DOHH2 (cell line): Measurements from ENCODE around the gene PRDM16.

Experiments used
- H3F3A ChIP-seq: fragments of 200-600 bp; sonication (generic), shearing (Covaris generic); 2 replicates; pipeline ENCODE4 v1.6.0; 2016; ENCODE audit warnings: antibody characterized with exemption, mild to moderate bottlenecking; ENCODE audit not compliant: control insufficient read depth, insufficient read depth
- H3K27ac ChIP-seq: fragments of 200-600 bp; sonication (generic); 2 replicates; pipeline ENCODE4 v1.5.1; 2014; ENCODE audit warnings: low read depth, mild to moderate bottlenecking, low read length, moderate library complexity
- H3K27me3 ChIP-seq: fragments of 200-600 bp; sonication (generic); 2 replicates; pipeline ENCODE4 v1.6.1; 2014; ENCODE audit warnings: mild to moderate bottlenecking, low read length, mixed read lengths; ENCODE audit not compliant: control insufficient read depth
- H3K36me3 ChIP-seq: fragments of 200-600 bp; sonication (generic); 2 replicates; pipeline ENCODE4 v1.6.1; 2014; ENCODE audit warnings: mild to moderate bottlenecking, low read length, moderate library complexity, mixed read lengths; ENCODE audit not compliant: control insufficient read depth
- H3K4me1 ChIP-seq: fragments of 200-600 bp; sonication (generic); 2 replicates; pipeline ENCODE4 v1.6.1; 2014; ENCODE audit warnings: mild to moderate bottlenecking, low read length, mixed read lengths; ENCODE audit not compliant: control insufficient read depth
- H3K4me2 ChIP-seq: fragments of 200-600 bp; sonication (generic); 2 replicates; pipeline ENCODE4 v1.6.0; 2014; ENCODE audit warnings: mild to moderate bottlenecking, low read length, moderate library complexity
- H3K4me3 ChIP-seq: fragments of 200-600 bp; sonication (generic); 2 replicates; pipeline ENCODE4 v1.5.1; 2014; ENCODE audit warnings: mild to moderate bottlenecking, low read length, mixed read lengths
- H3K79me2 ChIP-seq: fragments of 200-600 bp; sonication (generic); 2 replicates; pipeline ENCODE4 v1.6.1; 2014; ENCODE audit warnings: mild to moderate bottlenecking, low read length, mixed read lengths; ENCODE audit not compliant: control insufficient read depth
- H3K9me2 ChIP-seq: fragments of 200-600 bp; sonication (generic); replicated peaks from 2 replicates; pipeline ENCODE4 v1.6.1; 2014; ENCODE audit warnings: mild to moderate bottlenecking, low read length, mixed read lengths; ENCODE audit not compliant: control insufficient read depth
- H3K9me3 ChIP-seq: fragments of 200-600 bp; sonication (generic); 2 replicates; pipeline ENCODE4 v1.6.1; 2014; ENCODE audit warnings: antibody characterized with exemption, low read length, mixed read lengths; ENCODE audit not compliant: control insufficient read depth, insufficient read depth
- H4K20me1 ChIP-seq: fragments of 200-600 bp; sonication (generic); 2 replicates; pipeline ENCODE4 v1.6.0; 2014; ENCODE audit warnings: low read depth, mild to moderate bottlenecking, antibody characterized with exemption, low read length, moderate library complexity; ENCODE audit not compliant: control insufficient read depth, insufficient read depth
- EZH2phosphoT487 ChIP-seq: fragments of 200-600 bp; sonication (generic); IDR thresholded peaks from 2 replicates; pipeline ENCODE4 v1.6.1; 2017; ENCODE audit warnings: borderline replicate concordance, mild to moderate bottlenecking, antibody characterized with exemption, low read length, moderate library complexity, mixed read lengths
- TF ChIP-seq, protein P1 (sequence below): fragments of 200-600 bp; sonication (generic); IDR thresholded peaks from one replicate; pipeline ENCODE4 v1.5.1; 2014; ENCODE audit warnings: antibody characterized with exemption, mild to moderate bottlenecking, low read depth, low read length; ENCODE audit not compliant: poor library complexity, severe bottlenecking

PRDM16 gene

GRCh38 chr1:3367376-3367775 is 298.4 kb downstream of the PRDM16 start:
- no peaks in the 10 kb centered on the region for H3K36me3 ChIP-seq
- no peaks in the 10 kb centered on the region for H3K79me2 ChIP-seq
- H3K4me3 ChIP-seq = no peak overlapping the region
- TF ChIP-seq EZH2phosphoT487 = no peak
- TF ChIP-seq, protein P1, sequence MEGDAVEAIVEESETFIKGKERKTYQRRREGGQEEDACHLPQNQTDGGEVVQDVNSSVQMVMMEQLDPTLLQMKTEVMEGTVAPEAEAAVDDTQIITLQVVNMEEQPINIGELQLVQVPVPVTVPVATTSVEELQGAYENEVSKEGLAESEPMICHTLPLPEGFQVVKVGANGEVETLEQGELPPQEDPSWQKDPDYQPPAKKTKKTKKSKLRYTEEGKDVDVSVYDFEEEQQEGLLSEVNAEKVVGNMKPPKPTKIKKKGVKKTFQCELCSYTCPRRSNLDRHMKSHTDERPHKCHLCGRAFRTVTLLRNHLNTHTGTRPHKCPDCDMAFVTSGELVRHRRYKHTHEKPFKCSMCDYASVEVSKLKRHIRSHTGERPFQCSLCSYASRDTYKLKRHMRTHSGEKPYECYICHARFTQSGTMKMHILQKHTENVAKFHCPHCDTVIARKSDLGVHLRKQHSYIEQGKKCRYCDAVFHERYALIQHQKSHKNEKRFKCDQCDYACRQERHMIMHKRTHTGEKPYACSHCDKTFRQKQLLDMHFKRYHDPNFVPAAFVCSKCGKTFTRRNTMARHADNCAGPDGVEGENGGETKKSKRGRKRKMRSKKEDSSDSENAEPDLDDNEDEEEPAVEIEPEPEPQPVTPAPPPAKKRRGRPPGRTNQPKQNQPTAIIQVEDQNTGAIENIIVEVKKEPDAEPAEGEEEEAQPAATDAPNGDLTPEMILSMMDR = no peak
- no peaks in the 10 kb centered on the region for H3K9me3 ChIP-seq
- no peaks in the 10 kb centered on the region for H3F3A ChIP-seq
- H3K27ac ChIP-seq = no peak overlapping the region
- no peaks in the 10 kb centered on the region for H3K9me2 ChIP-seq
- no peak overlapping the region for H3K4me2 ChIP-seq
- H3K27me3 ChIP-seq = no peaks in the 10 kb centered on the region
- H3K4me1 ChIP-seq = no peaks in the 10 kb centered on the region
- H4K20me1 ChIP-seq = no peaks in the 10 kb centered on the region

GRCh38 chr1:3368059-3368458 is 299.1 kb downstream of the PRDM16 start:
- H3K9me3 ChIP-seq = no peaks in the 10 kb centered on the region
- H3K4me1 ChIP-seq = no peaks in the 10 kb centered on the region
- H3K79me2 ChIP-seq = no peaks in the 10 kb centered on the region
- no peak overlapping the region for H3K4me3 ChIP-seq
- H3K36me3 ChIP-seq = no peaks in the 10 kb centered on the region
- no peak overlapping the region for H3K4me2 ChIP-seq
- no peak for TF ChIP-seq EZH2phosphoT487
- TF ChIP-seq, protein P1 = no peak
- H3K9me2 ChIP-seq = no peaks in the 10 kb centered on the region
- no peaks in the 10 kb centered on the region for H3K27me3 ChIP-seq
- H3F3A ChIP-seq = no peaks in the 10 kb centered on the region
- H4K20me1 ChIP-seq = no peaks in the 10 kb centered on the region
- H3K27ac ChIP-seq = no peak overlapping the region

DNA sequence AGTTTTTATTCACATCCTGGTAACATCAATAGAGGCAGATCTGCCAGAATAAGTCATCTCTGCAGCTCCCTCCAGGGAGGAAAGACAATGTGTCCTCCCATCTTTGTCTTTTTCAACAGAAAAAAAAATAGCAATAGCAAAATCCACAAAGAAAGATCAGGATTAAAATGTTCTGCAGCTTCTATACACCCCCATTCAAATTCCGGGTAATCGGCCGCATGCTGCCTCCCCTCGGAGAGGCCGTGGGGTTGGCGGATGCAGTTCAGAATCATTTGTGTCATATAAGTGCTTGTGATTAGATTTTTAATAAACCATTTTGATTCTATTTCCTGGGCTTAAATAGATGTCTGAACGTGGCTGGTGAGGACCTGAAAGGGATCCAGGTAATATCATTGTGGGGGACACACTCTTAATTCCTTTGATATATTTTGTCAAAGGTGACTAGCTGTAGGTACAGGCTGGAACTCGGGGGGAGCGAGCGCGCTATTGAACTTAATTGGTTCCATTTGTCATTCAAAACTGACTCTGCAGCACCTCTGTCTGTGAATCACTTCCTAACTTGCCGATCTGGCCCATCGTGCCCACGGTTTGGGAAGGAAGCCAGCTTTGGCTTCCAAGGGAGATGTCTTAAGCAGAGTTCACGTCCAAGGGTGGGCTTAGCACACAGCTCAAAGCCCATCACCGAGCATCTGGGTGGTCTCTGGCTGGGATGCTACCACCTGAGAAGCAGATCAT is 299.9 kb downstream of the PRDM16 start:
- Histone ChIP-seq H4K20me1 (no peaks in the 10 kb centered on the region), H3K4me1 (no peaks in the 10 kb centered on the region), H3K79me2 (no peaks in the 10 kb centered on the region), H3K4me3 (no peak overlapping the region), H3K36me3 (no peaks in the 10 kb centered on the region), H3F3A (no peaks in the 10 kb centered on the region), H3K9me2 (no peaks in the 10 kb centered on the region), H3K27me3 (no peaks in the 10 kb centered on the region), H3K9me3 (no peaks in the 10 kb centered on the region), H3K4me2 (no peak overlapping the region), H3K27ac (no peak overlapping the region)
- TF ChIP-seq EZH2phosphoT487 = no peak
- TF ChIP-seq, protein P1 = no peak
